Astrocyte of the spinal cord (primary cell): ENCODE data around the gene MAN1A1.
A peak's percentile ranks its signal among the peaks of the same experiment; 100 is the strongest.

Source experiments
- DNase-seq: peaks from one replicate; pipeline ENCODE4 v3.0.0; 2011; ENCODE audit warnings: low read depth, low spot score
- H3K4me3 ChIP-seq: 2 replicates; pipeline ENCODE4 v1.5.1; 2011; ENCODE audit warnings: low read depth, mild to moderate bottlenecking, low read length, moderate library complexity
- CTCF ChIP-seq: IDR thresholded peaks from 2 replicates; pipeline ENCODE4 v1.5.1; 2012; ENCODE audit warnings: low read depth, mild to moderate bottlenecking, low read length, inconsistent platforms
- in situ Hi-C: cut with HindIII; loops from 2 replicates; pipeline ENCODE4 v1.10.0; 2017; ENCODE audit warnings: low sequenced_read_pairs

The MAN1A1 gene

DNA sequence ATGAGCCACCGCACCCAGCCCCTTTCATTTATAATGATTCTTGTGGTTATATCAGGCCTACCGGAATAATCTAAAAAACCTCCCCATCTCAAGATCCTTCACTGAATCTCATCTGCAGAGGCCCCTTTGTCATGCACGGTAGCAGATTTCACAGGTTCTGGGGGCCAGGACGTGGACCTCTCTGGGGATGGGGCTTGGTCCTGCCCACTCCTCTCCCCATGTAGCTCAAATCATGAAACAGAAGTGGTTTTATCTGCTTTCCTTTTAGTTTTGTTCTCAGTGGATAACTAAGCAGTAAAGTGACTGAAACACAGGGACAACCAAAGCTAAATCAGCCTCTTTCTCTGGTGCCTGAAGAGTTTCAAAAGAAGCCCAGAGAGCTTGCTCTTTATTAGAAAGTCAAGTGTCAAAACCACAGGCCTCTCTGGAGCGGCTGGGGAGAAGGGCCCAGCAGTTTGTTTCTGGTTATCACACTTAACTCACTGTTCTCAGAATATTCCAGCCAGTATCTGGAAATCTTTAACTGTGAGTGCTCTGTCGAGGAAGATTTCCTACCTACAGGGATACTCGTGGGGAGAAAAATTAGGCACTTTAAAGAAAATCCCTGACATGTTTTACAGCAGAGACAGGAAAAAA lies 210.5 kb downstream of the MAN1A1 start:
- TF ChIP-seq CTCF = no peak
- no peak overlapping the region for H3K4me3 ChIP-seq
- in situ Hi-C loops = loop anchor here (25.0 kb wide), 1 partner anchor 173 kb away; no protein-coding TSS in a partner anchor
- no peak for DNase-seq

GRCh38 chr6:119137194-119138072 lies 212.1 kb downstream of the MAN1A1 start:
- in situ Hi-C loops = loop anchor here (25.0 kb wide), 1 partner anchor 175 kb away; no protein-coding TSS in a partner anchor
- no peak for TF ChIP-seq CTCF
- DNase-seq = no peak
- no peak overlapping the region for H3K4me3 ChIP-seq

DNA sequence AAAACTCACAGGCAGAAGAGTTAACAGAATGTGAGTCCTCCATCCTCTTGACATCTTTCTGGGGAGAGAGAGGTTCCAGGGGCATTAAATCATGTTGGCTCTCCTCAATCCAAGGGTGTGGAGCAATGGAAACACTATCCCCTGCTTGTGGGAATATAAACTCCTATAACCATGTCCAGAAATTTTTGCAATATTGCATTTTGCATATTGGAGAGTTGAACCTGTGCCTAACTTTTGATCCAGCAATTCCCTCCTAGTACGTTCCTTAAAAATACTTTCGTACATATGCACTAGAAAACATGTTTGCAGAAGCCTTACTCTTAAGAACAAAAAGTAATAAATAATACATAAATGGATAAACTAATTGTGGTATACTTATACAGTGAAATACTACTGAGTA lies 214.8 kb downstream of the MAN1A1 start:
- DNase-seq = no peak
- H3K4me3 ChIP-seq = no peak overlapping the region
- in situ Hi-C loops = loop anchor here (25.0 kb wide), 1 partner anchor 178 kb away; no protein-coding TSS in a partner anchor
- no peak for TF ChIP-seq CTCF

- no peak overlapping the region for H3K4me3 ChIP-seq
- no peak for TF ChIP-seq CTCF
- DNase-seq = no peak
- in situ Hi-C loops = loop anchor here (25.0 kb wide), 1 partner anchor 179 kb away; no protein-coding TSS in a partner anchor
Measured at GRCh38 chr6:119133400-119133799, 216.2 kb downstream of the MAN1A1 start.

- in situ Hi-C loops = loop anchor here (25.0 kb wide), 1 partner anchor 180 kb away; no protein-coding TSS in a partner anchor
- DNase-seq = peak; percentile 60
- H3K4me3 ChIP-seq = no peak overlapping the region
- no peak for TF ChIP-seq CTCF
Measured at GRCh38 chr6:119132261-119132981, 217.1 kb downstream of the MAN1A1 start.

GRCh38 chr6:119129968-119130484 lies 219.5 kb downstream of the MAN1A1 start:
- in situ Hi-C loops = loop anchor here (25.0 kb wide), 1 partner anchor 182 kb away; no protein-coding TSS in a partner anchor
- peak; percentile 87 for DNase-seq
- no peak overlapping the region for H3K4me3 ChIP-seq

More at GRCh38 chr6:119129968-119130484, 219.5 kb downstream of the MAN1A1 start:
- TF ChIP-seq CTCF = no peak
